H1 (cell line): Measurements from ENCODE around the gene RPS6KA2. TPM values are rescaled to one million over a fixed set of nuclear protein-coding genes. Genes with fewer than 3 reads are reported as not detected.

ENCODE experiments used
- CTCF ChIA-PET: fragments of 300-600 bp; sonication (Branson Sonifier 250); formaldehyde crosslinking; loops from one replicate; lab custom pipeline; 2021; ENCODE audit not compliant: partially characterized antibody; lab: Charles Lee
- POLR2A ChIA-PET: fragments of 300-600 bp; sonication (Branson Sonifier 250); formaldehyde crosslinking; loops from one replicate; lab custom pipeline; 2021; ENCODE audit warnings: inconsistent platforms; ENCODE audit not compliant: partially characterized antibody; lab: Charles Lee
- DNase-seq, 2 experiments: peaks; one replicate each; pipeline versions ENCODE4 v3.0.0 to v3.0.0-alpha.2; 2010 to 2022; ENCODE audit warnings: low spot score in 2 of 2, low read depth in 1 of 2, mixed read lengths in 1 of 2
- FAIRE-seq: peaks from 2 replicates; lab custom pipeline; 2011; peaks lifted over from hg19 to GRCh38; lab: Jason Lieb, UNC
- H2AFZ ChIP-seq: 2 replicates; pipeline ENCODE4 v1.8.1; 2012; ENCODE audit warnings: low read length, inconsistent platforms
- H2AK5ac ChIP-seq: 2 replicates; pipeline ENCODE4 v1.6.1; 2013; ENCODE audit warnings: low read depth, low read length
- H2BK120ac ChIP-seq: replicated peaks from 2 replicates; pipeline ENCODE3; 2013; ENCODE audit warnings: low read depth, low read length, inconsistent platforms
- H2BK12ac ChIP-seq: 2 replicates; pipeline ENCODE4 v1.6.1; 2013; ENCODE audit warnings: low read depth, low read length
- H2BK15ac ChIP-seq: 2 replicates; pipeline ENCODE4 v1.6.1; 2013; ENCODE audit warnings: low read length
- H2BK20ac ChIP-seq: 2 replicates; pipeline ENCODE4 v1.6.1; 2013; ENCODE audit warnings: low read length
- H2BK5ac ChIP-seq: 2 replicates; pipeline ENCODE4 v1.6.1; 2013; ENCODE audit warnings: low read depth, low read length
- H3K14ac ChIP-seq: 2 replicates; pipeline ENCODE4 v1.6.1; 2013; ENCODE audit warnings: inconsistent platforms; ENCODE audit not compliant: insufficient read length
- H3K18ac ChIP-seq: 2 replicates; pipeline ENCODE4 v1.6.1; 2013; ENCODE audit warnings: low read length; ENCODE audit errors: extremely low read depth
- H3K23ac ChIP-seq: 2 replicates; pipeline ENCODE4 v1.6.1; 2013; ENCODE audit warnings: inconsistent platforms; ENCODE audit not compliant: insufficient read length
- H3K23me2 ChIP-seq: 2 replicates; pipeline ENCODE4 v1.6.1; 2013; ENCODE audit warnings: low read depth, low read length
- H3K27ac ChIP-seq: 2 replicates; pipeline ENCODE4 v1.6.1; 2011; ENCODE audit warnings: low read depth, low read length, inconsistent platforms
- H3K27me3 ChIP-seq, 4 experiments: replicated peaks in 1 of 4; 1 replicate in 1 of 4; 2 replicates in 3 of 4; pipeline versions ENCODE4 v1.6.1 to v1.8.1; 2011 to 2013; ENCODE audit warnings: low read length in 3 of 4, mild to moderate bottlenecking in 3 of 4, inconsistent platforms in 2 of 4, mixed read lengths in 2 of 4, moderate library complexity in 1 of 4; ENCODE audit not compliant: control insufficient read depth in 3 of 4, insufficient read depth in 3 of 4; ENCODE audit errors: extremely low read depth in 1 of 4
- H3K36me3 ChIP-seq, 4 experiments: 2 replicates each; pipeline versions ENCODE4 v1.6.1 to v1.8.1; 2011 to 2013; ENCODE audit warnings: mild to moderate bottlenecking in 4 of 4, low read length in 3 of 4, moderate library complexity in 2 of 4, control low read depth in 1 of 4, inconsistent platforms in 1 of 4; ENCODE audit not compliant: insufficient read depth in 4 of 4, control insufficient read depth in 2 of 4
- H3K4ac ChIP-seq: replicated peaks from 2 replicates; pipeline ENCODE3; 2013; ENCODE audit warnings: low read length, low read depth, mixed read lengths, inconsistent platforms; ENCODE audit not compliant: insufficient read length
- H3K4me1 ChIP-seq, 4 experiments: replicated peaks in 1 of 4; 1 replicate in 1 of 4; 2 replicates in 3 of 4; pipeline versions ENCODE4 v1.6.1 to v1.8.1; 2011 to 2013; ENCODE audit warnings: low read length in 3 of 4, inconsistent platforms in 2 of 4, mixed read lengths in 1 of 4; ENCODE audit not compliant: insufficient read depth in 4 of 4, control insufficient read depth in 3 of 4
- H3K4me2 ChIP-seq, 2 experiments: 2 replicates each; pipeline versions ENCODE4 v1.6.1 to v1.8.1; 2011 to 2013; ENCODE audit warnings: low read depth in 2 of 2, low read length in 2 of 2, control low read depth in 1 of 2, inconsistent platforms in 1 of 2, mild to moderate bottlenecking in 1 of 2; ENCODE audit not compliant: insufficient read depth in 1 of 2
- H3K4me3 ChIP-seq, 4 experiments: fragments of 200-600, 300-600 bp in 1 of 4; sonication (generic), shearing (Covaris generic), sonication (Bioruptor Twin) in 1 of 4; 2 replicates each; pipeline versions ENCODE4 v1.5.1 to v1.8.1; 2011 to 2016; ENCODE audit warnings: low read length in 4 of 4, low read depth in 3 of 4, control low read depth in 2 of 4, inconsistent platforms in 2 of 4, mild to moderate bottlenecking in 2 of 4, mixed read lengths in 1 of 4, moderate library complexity in 1 of 4; ENCODE audit not compliant: insufficient read depth in 2 of 4; ENCODE audit errors: extremely low read depth in 1 of 4
- H3K56ac ChIP-seq: replicated peaks from 2 replicates; pipeline ENCODE3; 2013; ENCODE audit warnings: low read depth, mild to moderate bottlenecking, mixed read lengths, low read length, inconsistent platforms; ENCODE audit not compliant: insufficient read length
- H3K79me1 ChIP-seq: 2 replicates; pipeline ENCODE4 v1.6.1; 2013; ENCODE audit warnings: low read depth, low read length, control low read depth
- H3K79me2 ChIP-seq, 2 experiments: 2 replicates each; pipeline versions ENCODE4 v1.6.1 to v1.8.1; 2012 to 2013; ENCODE audit warnings: low read length in 2 of 2, mild to moderate bottlenecking in 2 of 2, inconsistent platforms in 1 of 2; ENCODE audit not compliant: insufficient read depth in 2 of 2, control insufficient read depth in 1 of 2
- H3K9ac ChIP-seq, 4 experiments: replicated peaks in 1 of 4; 1 replicate in 1 of 4; 2 replicates in 3 of 4; pipeline versions ENCODE4 v1.6.1 to v1.8.1; 2011 to 2013; ENCODE audit warnings: low read depth in 3 of 4, low read length in 3 of 4, control low read depth in 2 of 4, mild to moderate bottlenecking in 2 of 4, moderate library complexity in 2 of 4, inconsistent platforms in 1 of 4; ENCODE audit errors: extremely low read depth in 1 of 4
- H3K9me3 ChIP-seq, 2 experiments: 2 replicates each; pipeline versions ENCODE4 v1.6.1 to v1.8.1; 2012 to 2013; ENCODE audit warnings: mild to moderate bottlenecking in 2 of 2, moderate library complexity in 2 of 2, control low read depth in 1 of 2, inconsistent platforms in 1 of 2, low read depth in 1 of 2, low read length in 1 of 2, mixed read lengths in 1 of 2; ENCODE audit not compliant: insufficient read depth in 2 of 2
- H4K20me1 ChIP-seq, 2 experiments: replicated peaks in 1 of 2; 2 replicates each; pipeline versions ENCODE3 to v1.8.1; 2011 to 2013; ENCODE audit warnings: inconsistent platforms in 2 of 2, low read length in 2 of 2, mild to moderate bottlenecking in 1 of 2; ENCODE audit not compliant: insufficient read depth in 2 of 2, control insufficient read depth in 1 of 2
- H4K5ac ChIP-seq: 2 replicates; pipeline ENCODE4 v1.6.1; 2013; ENCODE audit warnings: low read length, low read depth, mixed read lengths, inconsistent platforms; ENCODE audit not compliant: insufficient read length
- H4K8ac ChIP-seq: 2 replicates; pipeline ENCODE4 v1.8.0; 2013; ENCODE audit warnings: mild to moderate bottlenecking, moderate library complexity, low read length, inconsistent platforms; ENCODE audit not compliant: insufficient read depth; ENCODE audit errors: extremely low read depth
- H4K91ac ChIP-seq: replicated peaks from 2 replicates; pipeline ENCODE3; 2013; ENCODE audit warnings: low read length, mixed read lengths, inconsistent platforms; ENCODE audit not compliant: insufficient read length
- BRCA1 ChIP-seq: IDR thresholded peaks from 2 replicates; pipeline ENCODE4 v1.6.1; 2012; ENCODE audit warnings: low read depth, low read length, improper control_type of control experiment
- CTBP2 ChIP-seq: IDR thresholded peaks from 2 replicates; pipeline ENCODE4 v1.7.0; 2011; ENCODE audit warnings: borderline replicate concordance, mild to moderate bottlenecking, moderate library complexity, mixed read lengths, low read length; ENCODE audit not compliant: insufficient read depth, insufficient read length
- FOSL1 ChIP-seq: IDR thresholded peaks from 2 replicates; pipeline ENCODE4 v1.6.1; 2011; ENCODE audit warnings: mild to moderate bottlenecking, low read depth, low read length, moderate library complexity; ENCODE audit not compliant: insufficient read depth
- GABPA ChIP-seq: IDR thresholded peaks from 2 replicates; pipeline ENCODE4 v1.6.1; 2011; ENCODE audit warnings: mild to moderate bottlenecking, low read length, moderate library complexity, borderline replicate concordance; ENCODE audit not compliant: insufficient read depth
- KDM1A ChIP-seq: fragments of 200-600, 300-600 bp; sonication (generic); IDR thresholded peaks from 2 replicates; pipeline ENCODE4 v1.7.1; 2016; ENCODE audit warnings: mild to moderate bottlenecking, low read length, borderline replicate concordance
- NRF1 ChIP-seq: IDR thresholded peaks from 2 replicates; pipeline ENCODE4 v1.6.1; 2011; ENCODE audit warnings: mild to moderate bottlenecking, low read depth, low read length, improper control_type of control experiment
- SIRT6 ChIP-seq: IDR thresholded peaks from one replicate; pipeline ENCODE4 v1.7.1; 2012; ENCODE audit warnings: low read length, inconsistent platforms
- SIX5 ChIP-seq: IDR thresholded peaks from 2 replicates; pipeline ENCODE4 v1.6.1; 2011; ENCODE audit warnings: mild to moderate bottlenecking, low read depth, low read length
- SP4 ChIP-seq: IDR thresholded peaks from 2 replicates; pipeline ENCODE4 v1.6.1; 2012; ENCODE audit warnings: low read length, inconsistent platforms
- TAF1 ChIP-seq: IDR thresholded peaks from 2 replicates; pipeline ENCODE4 v1.6.1; 2011; ENCODE audit warnings: mild to moderate bottlenecking, low read depth, low read length
- TAF7 ChIP-seq: optimal IDR thresholded peaks from 2 replicates; pipeline ENCODE3; 2011; ENCODE audit warnings: low read depth, mild to moderate bottlenecking, inconsistent platforms, low read length, moderate library complexity, borderline replicate concordance
- WGBS, 2 experiments: shearing (Covaris generic) in 1 of 2; methylation state at CpG; one replicate each; pipeline versions ENCODE4 v1.1.6 to v1.1.7; 2013 to 2015; ENCODE audit warnings: low lambda C conversion rate in 2 of 2, mixed read lengths in 2 of 2, inconsistent platforms in 1 of 2, low coverage in 1 of 2, missing lambda C conversion rate in 1 of 2; ENCODE audit not compliant: insufficient replicate concordance in 2 of 2, insufficient coverage in 1 of 2, insufficient read length in 1 of 2; ENCODE audit errors: extremely low coverage in 1 of 2, missing lambda C conversion rate in 1 of 2; 5-methylcytosine and 5-hydroxymethylcytosine counted together
- polyA plus RNA-seq, 7 experiments: library from polyadenylated mRNA; depleted of rRNA in 3 of 7; stranded (reverse) in 5 of 7; unstranded in 2 of 7; fragments of >200 nt in 5 of 7; fragments of 200-250 nt in 2 of 7; gene quantifications; 1 replicate in 5 of 7; 2 replicates in 1 of 7; 4 replicates in 1 of 7; pipeline versions ENCODE4 v1.2.1 to v1.2.3, GENCODE V29; 2011 to 2013; ENCODE audit warnings: missing spikeins in 2 of 7, mixed read lengths in 2 of 7
- total RNA-seq: library from RNA; stranded (reverse); fragmentation: NEBNext Ultra II Directional; extraction: Animal tissue kit (Norgen Biotek cat#: 25700); gene quantifications from 2 replicates; pipeline ENCODE4 v1.2.1, GENCODE V29; 2021

Gene RPS6KA2
- total and polyA plus RNA-seq, 2 of the 8 experiments (the other 6 are each of a cell fraction or from before 2014, with no cell fraction given): 8.8 to 25.7 TPM

DNA sequence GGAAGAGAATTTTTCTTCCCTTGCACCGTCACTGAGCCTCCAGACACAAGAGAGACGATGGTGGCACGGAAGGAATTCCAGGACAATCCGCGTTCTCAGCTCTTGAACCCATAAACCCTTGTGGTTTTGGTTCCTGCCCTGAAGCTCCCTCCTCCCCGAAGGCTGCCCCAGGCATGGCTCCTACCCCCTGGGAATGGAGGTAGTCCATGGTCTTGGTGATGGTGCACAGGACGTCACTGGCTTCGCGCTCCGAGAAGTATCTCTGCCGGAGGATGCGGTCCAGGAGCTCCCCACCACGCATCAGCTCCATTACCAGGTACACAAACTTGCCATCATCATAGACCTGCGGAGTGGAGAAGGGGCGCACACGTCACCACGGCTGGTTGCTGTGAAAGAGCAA lies 196.8 kb downstream of the RPS6KA2 start:
- H2BK5ac ChIP-seq: no peak overlapping the region
- no peak overlapping the region for H3K4me3 ChIP-seq
- H2BK15ac ChIP-seq: no peak overlapping the region
- H2BK12ac ChIP-seq: no peak overlapping the region
- H4K8ac ChIP-seq: no peak overlapping the region
- H3K4me1 ChIP-seq: no peaks in the 10 kb centered on the region
- WGBS, 2 experiments: 94% methylated on average over 17 of the region's 17 CpGs; no CpG with 5 or more reads in 1 of the 2 experiments
- H3K56ac ChIP-seq: no peak overlapping the region
- no peaks in the 10 kb centered on the region for H3K79me1 ChIP-seq
- no peak overlapping the region for H3K27ac ChIP-seq
- no peaks in the 10 kb centered on the region for H3K79me2 ChIP-seq
- no peaks in the 10 kb centered on the region for H3K9me3 ChIP-seq
- ChIA-PET CTCF (interaction anchor here (1.2 to 1.5 kb wide), 2 partner anchors 30 to 137 kb away, joined by 3 read pairs; no protein-coding TSS in a partner anchor), POLR2A (interaction anchor here (0.6 to 1.8 kb wide), 2 partner anchors 8 to 23 kb away, joined by 3 to 4 read pairs; no protein-coding TSS in a partner anchor)
- FAIRE-seq (no peak), DNase-seq (no peak)
- no peak overlapping the region for H3K4ac ChIP-seq
- no peak overlapping the region for H2AFZ ChIP-seq
- no peak overlapping the region for H2BK120ac ChIP-seq
- peaks cover 0 to 9% (median 0%) of the 10 kb centered on the region in 4 experiments; a peak in 1 of 8 replicates for H3K36me3 ChIP-seq
- H3K4me2 ChIP-seq: no peak overlapping the region
- H3K18ac ChIP-seq: no peak overlapping the region
- H3K14ac ChIP-seq: no peak overlapping the region
- H3K9ac ChIP-seq: no peak overlapping the region
- no peaks in the 10 kb centered on the region for H3K23me2 ChIP-seq
- H4K5ac ChIP-seq: no peak overlapping the region
- no peak overlapping the region for H4K91ac ChIP-seq
- H2BK20ac ChIP-seq: no peak overlapping the region
- H3K27me3 ChIP-seq: no peaks in the 10 kb centered on the region
- H3K23ac ChIP-seq: no peak overlapping the region
- TF ChIP-seq TAF7 (no peak), TAF1 (no peak), CTBP2 (no peak), NRF1 (no peak), SIRT6 (no peak), GABPA (no peak), KDM1A (no peak), FOSL1 (no peak), BRCA1 (no peak), SIX5 (no peak), SP4 (no peak)
- H2AK5ac ChIP-seq: no peak overlapping the region
- peaks cover 0 to 1% of the 10 kb centered on the region in 2 experiments for H4K20me1 ChIP-seq
